H54 (cell line): ENCODE results near the gene PKNOX2.

Experiments used
- DNase-seq: peaks from one replicate; pipeline ENCODE4 v3.0.0; 2011; ENCODE audit warnings: low spot score, mixed read lengths; ENCODE audit not compliant: insufficient read length
- FAIRE-seq: peaks from 3 replicates; lab custom pipeline; 2011; peaks lifted over from hg19 to GRCh38; lab: Jason Lieb, UNC
- POLR2A ChIP-seq: IDR thresholded peaks from 2 replicates; pipeline ENCODE4 v1.6.1; 2011; ENCODE audit warnings: low read depth, mild to moderate bottlenecking, low read length

Gene PKNOX2

DNA sequence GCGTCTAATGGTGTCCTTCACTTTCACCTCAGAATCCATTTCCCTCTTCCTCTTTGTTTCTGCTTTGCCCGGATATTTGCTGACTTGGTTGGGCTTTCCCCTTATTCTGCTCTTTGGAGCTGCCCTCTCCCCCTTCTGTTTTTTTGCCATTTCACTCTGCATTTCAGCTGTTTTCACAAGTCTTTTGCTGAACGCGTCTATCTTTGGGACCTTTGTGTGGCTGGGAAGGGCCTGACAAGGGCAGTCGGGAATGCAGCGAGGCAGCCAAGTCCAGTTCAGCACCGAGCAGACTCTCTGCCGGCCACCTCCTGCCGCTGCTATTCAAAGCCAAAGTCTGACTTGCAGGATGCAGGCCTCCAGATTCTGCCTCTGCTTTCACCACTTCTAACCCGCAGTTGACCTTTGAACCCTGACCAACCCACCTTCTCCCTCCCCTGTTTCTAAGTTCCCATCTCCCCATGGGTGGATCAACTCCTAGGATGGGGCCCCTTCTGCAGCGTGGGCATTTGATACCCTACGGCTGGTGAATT lies 293.3 kb downstream of the PKNOX2 start:
- FAIRE-seq (no peak), DNase-seq (no peak)
- TF ChIP-seq POLR2A: no peak

DNA sequence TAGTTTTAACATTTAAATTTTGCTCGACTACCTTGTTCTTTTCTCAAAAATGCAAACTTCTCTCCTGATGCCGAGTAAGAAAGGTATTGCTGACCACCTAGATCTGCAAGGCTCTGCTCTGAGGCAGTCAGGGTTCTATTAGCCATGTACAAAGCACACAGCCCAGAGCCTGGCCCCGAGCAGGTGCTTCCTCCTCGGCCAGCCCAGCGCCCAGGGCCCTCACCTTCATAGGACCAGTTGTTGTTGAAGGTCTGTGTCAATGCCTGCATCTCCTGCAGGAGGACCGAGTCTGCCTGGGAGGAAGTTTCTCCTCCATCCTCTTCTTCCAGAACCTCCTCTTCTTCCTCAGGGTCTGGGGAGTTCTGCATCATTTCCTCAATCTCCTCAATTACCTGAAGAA lies 295.7 kb downstream of the PKNOX2 start:
- DNase-seq (no peak), FAIRE-seq (no peak)
- no peak for TF ChIP-seq POLR2A

DNA sequence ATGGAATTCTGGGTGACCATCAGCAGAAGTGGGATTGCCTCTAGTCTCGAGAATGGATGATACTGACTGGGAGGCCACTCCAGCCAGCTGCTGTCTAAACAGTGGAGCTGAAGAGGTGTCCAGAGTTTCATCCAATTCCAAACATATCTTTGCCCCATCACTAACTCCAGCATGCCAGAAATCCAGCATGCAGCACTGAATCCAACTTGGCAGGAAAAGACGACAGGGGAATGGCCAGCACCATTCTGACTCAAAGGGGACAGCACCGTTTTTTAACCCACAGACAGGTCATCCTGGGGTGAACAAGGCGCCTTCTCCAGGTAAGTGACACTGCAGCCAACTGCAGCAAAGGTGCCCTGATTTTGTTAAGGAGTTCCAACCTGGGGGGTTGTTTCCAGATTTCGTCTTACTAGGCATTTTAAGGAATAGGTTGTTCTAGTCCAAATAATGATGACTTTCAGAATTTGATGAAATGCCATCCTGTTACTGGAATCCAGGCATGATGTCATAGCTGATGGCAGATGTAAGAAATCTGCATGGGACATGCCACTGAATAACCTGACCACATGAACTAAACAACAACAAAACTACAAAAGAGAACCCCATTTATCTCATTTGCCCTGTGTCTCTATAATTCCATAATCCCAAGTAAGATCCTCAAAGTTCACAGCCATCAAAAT lies 299.2 kb downstream of the PKNOX2 start:
- DNase-seq (no peak), FAIRE-seq (no peak)
- no peak for TF ChIP-seq POLR2A

DNA sequence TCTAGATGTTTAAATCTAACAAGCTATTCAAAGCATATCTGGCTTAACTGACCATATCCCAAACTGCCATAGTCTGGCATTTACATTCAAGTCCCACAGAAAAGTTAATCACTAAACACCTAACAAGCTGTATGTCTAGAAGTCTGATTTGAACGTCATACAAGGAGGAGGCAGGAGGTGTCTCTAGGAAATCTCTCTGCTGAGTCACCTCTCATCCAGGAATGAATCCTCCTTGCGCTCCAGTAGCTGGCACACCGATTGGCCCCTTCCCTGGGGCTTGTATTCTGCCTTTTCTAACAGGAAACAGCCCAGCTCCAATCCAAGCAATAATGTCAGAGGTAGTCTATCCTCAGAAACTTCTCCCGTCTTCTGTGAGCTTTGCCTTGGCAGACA lies 299.7 kb downstream of the PKNOX2 start:
- FAIRE-seq: no peak
- no peak for TF ChIP-seq POLR2A
- no peak for DNase-seq

DNA sequence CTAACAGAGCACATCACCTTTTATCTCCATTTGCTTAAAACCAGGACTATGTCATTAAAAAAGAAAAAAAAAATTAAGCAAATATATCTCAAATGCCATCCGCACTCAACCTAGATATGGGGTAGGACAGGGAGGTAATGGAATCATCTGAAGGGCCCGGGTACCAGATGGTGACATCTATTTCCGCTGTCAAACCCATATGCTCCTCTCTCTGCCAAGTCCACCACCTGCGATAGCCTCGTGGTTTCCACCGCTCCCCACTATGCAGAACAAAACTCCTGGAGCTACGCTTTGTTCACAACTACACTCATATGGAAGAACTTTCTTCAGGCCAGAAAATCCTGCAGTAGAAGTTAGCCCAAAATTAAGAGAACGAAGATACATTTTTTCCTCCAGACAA lies 300.1 kb downstream of the PKNOX2 start:
- DNase-seq (no peak), FAIRE-seq (no peak)
- TF ChIP-seq POLR2A: no peak

DNA sequence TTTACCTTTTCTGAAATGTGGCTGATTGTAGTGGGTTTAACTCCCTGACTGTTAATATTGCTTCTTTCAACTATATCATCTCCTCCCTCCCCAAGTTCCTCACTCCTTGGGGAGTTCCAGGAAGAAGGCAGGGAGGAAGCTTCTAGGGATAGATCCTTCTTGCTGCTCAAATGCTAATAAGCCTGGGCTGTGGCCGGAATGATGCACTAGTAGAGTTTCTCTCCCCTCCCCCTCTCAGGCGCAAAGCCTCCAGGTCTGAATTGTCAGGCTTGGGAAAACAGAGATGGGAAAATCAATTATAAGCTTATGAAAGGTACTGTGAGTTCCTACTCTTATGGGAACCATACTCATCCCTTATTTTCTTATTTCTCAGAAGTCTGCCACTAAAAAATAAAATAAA lies 300.7 kb downstream of the PKNOX2 start:
- DNase-seq (no peak), FAIRE-seq (no peak)
- TF ChIP-seq POLR2A: no peak

DNA sequence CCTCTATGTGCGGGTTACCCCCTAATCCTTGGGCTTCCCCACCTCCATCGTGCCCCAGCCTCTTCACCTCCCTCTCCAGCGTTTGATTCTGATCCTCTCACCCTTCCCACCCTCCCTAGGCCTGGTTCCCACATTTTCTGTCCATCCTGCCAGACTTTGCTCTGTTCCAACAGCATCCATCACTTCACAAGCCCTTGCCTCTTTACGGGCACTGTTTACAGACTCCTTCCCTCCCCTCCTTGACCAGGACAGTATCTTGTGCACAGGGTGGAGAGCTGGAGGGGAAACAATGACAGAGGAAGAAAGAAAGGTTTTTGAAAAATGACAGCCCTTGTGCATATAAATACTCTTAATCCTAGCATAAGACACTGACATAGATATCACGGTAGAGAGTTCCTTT lies 301.1 kb downstream of the PKNOX2 start:
- no peak for TF ChIP-seq POLR2A
- no peak for DNase-seq
- FAIRE-seq: no peak

DNA sequence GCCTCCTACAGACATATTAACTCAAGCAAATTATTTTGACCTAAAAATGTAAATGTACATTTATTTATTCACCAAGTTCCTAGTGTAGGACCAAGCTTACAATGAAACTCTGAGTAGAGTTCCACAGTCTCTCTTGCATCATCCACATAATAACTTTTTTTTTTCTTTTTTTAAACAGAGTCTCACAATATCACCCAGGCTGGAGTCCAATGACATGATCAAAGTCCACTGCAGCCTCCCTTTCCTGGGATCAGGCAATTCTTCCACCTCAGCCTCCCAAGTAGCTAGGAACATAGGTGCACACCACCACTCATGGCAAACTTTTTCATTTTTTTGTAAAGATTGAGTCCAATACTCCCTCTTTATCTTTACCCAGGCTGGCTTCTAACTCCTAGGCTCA lies 303.5 kb downstream of the PKNOX2 start:
- DNase-seq (no peak), FAIRE-seq (no peak)
- TF ChIP-seq POLR2A: no peak

DNA sequence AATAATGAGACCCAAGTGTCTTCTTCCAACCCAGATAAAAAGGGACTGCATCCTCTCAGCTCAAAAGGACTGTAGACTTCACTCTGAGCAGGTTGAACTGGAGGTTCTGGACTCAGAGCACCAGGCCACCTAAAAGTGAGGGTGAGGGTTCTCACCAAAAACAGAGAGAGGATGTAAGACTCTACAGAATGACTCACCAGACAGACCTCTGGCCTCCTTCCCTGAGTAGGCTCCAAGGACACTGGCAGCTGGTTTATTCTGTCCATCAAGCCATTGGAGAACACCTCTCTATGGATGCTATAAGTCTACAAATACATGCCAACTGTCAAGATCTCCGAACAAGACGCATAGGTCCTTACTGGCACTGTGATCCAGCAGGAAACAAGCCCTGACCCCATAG lies 304.3 kb downstream of the PKNOX2 start:
- no peak for FAIRE-seq
- TF ChIP-seq POLR2A: no peak
- no peak for DNase-seq

DNA sequence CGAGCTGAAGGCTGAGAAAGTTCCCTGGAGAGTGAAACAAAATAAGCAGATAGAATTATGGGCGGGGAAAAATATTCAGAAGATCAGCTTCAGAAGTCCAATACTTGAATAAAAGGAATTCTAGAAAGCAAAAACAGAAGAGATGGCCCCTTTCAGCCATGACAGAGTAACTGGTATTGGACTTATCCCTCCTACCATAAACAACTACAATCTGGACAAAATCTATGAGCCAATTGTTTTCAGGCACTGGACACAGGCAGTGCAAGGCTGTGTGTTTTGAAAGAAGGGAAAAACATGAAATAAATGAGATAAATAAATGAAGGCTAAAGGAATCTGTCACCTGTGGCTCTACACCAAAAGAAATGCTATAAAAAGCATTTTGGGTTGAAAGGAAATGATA lies 305.8 kb downstream of the PKNOX2 start:
- FAIRE-seq (no peak), DNase-seq (no peak)
- no peak for TF ChIP-seq POLR2A

DNA sequence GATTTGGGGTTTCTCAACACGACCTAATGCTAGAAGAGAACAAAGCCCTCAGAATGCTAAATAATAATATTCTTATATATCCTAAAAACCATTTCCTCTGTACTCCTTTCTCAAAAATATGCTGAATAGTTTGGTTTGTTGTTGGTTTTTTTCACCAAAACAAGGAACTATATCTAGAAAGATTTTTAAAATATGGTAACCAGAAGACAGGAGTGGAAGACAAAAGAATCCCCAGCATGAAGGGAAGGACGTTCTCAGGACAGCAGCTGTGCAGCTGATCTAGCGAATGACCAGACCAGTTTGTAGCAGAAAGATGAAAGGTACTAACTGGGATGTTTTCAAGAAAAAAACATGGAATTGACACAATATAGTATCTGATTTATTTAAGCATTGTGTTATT lies 312.2 kb downstream of the PKNOX2 start:
- DNase-seq: no peak
- no peak for TF ChIP-seq POLR2A
- FAIRE-seq: no peak

DNA sequence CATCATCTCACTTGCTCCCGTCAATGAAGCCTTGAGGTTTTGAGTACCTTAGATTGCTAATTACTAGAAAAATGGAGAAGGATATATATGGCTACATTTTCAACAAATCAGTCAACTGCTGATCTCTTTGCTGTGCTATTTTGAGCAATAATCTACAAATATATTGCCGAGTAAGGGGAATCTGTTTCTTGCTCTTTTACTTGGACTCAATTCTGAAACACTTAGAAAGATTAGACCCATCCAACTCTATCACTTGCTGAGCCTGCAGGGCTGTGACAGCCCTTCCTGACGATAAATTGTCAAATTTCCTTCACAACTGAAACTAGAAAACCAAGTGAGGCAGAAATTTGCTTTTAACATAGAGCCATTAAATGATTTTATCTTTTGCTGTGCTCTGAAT lies 314.6 kb downstream of the PKNOX2 start:
- TF ChIP-seq POLR2A: no peak
- FAIRE-seq (no peak), DNase-seq (no peak)

DNA sequence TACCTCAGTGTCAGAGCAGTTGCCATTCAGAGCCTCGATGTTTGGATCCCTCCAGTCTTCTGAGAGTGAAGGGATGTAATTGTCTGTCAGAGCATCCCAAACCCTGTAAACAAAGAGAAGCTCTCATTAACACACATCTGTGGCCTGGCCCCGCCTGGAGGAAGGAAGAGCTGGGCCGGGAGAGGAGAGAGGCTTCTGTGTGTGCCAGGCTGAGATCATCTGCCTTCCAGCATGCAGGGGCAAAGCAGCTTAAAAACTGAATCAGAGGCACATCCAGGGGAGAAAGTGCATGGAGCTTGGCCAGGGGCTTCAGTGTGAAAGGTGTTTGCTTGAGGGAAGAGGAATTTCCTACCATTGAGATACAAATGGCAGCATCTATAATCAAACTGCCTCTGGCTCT lies 317.0 kb downstream of the PKNOX2 start:
- no peak for TF ChIP-seq POLR2A
- FAIRE-seq (no peak), DNase-seq (no peak)
